Measurements from ENCODE around the gene MYO18B. TPM values are rescaled to one million over a fixed set of nuclear protein-coding genes. Genes with fewer than 3 reads are reported as not detected.

Gene MYO18B
- total and polyA plus RNA-seq, 2 of the 8 experiments (the other 6 are each of a cell fraction or from before 2014, with no cell fraction given): 0.62 to 0.78 TPM

DNA sequence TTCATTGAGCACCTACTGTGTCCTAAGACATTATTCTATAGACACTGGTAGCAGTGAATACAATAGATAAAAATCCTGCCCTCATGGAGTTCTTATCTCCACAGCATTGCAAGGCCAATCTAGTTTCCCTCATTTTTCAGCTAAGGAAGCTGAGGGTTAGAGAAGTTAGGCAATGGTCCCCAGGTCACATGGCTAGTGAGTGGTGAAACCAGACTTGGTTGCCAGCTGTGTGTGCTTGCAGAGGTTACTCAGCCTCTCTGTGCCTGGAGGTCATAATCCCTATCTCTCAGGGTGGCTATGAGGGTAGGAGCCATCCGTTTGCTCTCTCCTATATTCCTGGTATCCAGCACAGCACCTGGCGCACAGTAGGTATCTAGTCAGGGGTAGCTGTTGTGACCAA lies 279.5 kb downstream of the MYO18B start (continued):
- TF ChIP-seq E2F6 (IDR thresholded peaks at IDR 0.05): no peak
